GM19468 (cell line): ENCODE measurements around the gene POLR3K.

Experiments used
- ATAC-seq: cut with Tn5 transposase; IDR thresholded peaks from one replicate; pipeline ENCODE4 v1.9.1; 2021; ENCODE audit warnings: mild to moderate bottlenecking, moderate library complexity, moderate number of reproducible peaks; ENCODE audit not compliant: unreplicated experiment; ENCODE audit errors: extremely low read depth

POLR3K gene

DNA sequence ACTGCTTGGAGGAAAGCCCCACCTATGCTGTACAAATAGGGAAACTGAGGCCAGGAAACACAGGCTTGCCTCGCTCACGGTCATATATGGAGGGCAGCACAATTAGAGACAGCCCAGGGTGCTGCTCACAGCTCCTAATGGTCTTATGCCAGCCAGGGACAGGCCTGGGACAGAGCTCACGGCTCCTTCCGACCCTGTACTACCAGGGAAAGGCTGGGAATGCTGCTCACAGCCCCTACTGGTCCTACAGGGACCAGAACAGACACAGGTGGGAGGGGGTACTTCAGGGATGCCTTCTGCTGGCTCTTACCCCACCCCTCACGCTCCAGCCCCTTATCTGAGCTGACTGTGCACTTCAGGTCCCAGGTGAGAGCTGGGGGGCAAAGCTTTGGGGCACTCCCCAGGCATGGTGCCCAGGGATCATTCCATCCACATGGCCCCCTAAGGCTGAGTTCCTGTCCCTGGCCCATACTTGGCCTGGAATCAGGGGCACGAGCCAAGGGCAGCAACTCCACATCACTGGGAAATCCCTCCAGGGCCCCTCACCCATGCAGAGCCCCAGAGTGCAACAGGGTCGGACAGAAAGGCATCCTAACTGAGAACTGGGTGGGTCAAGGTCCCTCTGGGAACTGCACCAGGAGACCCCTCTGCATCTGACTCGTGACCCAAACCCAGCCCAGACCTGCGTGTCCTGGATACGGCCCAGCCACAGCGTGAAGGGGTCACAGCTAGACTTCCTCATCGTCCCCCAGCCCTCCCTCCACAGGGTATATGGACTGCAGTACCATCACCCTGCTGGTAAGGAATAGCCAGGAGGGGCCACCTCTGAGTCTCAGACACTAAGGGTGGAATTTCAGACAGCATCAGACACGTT is 13.1 kb upstream of the POLR3K start:
- ATAC-seq, result no peak

DNA sequence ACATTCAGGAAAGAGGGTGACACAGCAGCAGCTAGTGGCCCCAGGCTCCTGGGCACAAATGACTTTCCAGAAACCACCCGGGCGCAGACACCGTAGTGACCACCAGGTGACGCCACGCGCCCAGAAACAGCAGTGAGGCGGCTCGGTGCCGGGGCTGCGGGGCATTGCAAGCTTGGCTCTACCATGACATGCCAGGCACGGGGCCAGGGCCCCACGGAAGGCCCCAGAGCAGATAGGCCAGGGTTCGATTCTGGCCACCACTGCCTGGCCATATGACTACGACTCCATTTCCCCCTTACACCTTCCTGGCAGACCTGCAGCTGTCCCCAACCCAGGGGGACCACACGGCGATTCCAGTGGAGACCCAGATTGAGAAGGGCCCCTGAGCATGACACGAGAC is 12.3 kb upstream of the POLR3K start:
- ATAC-seq, result no peak

DNA sequence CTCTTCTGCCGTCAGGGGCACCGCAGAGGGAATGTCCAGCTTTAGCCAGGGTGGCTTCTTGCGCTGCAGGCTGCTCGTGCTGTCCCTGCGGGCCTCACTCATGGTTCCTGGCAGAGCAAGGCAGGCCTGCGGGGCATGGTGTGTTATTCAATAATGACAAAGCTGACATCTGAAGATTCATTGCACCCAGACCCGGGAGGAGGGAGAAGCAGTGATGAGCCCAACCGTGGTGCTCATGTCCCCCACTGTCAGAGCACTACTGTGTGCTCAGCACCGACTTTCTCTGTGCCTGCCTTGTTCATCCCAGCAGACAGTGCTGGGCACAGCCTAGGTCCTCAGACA is 11.5 kb upstream of the POLR3K start:
- no peak for ATAC-seq

DNA sequence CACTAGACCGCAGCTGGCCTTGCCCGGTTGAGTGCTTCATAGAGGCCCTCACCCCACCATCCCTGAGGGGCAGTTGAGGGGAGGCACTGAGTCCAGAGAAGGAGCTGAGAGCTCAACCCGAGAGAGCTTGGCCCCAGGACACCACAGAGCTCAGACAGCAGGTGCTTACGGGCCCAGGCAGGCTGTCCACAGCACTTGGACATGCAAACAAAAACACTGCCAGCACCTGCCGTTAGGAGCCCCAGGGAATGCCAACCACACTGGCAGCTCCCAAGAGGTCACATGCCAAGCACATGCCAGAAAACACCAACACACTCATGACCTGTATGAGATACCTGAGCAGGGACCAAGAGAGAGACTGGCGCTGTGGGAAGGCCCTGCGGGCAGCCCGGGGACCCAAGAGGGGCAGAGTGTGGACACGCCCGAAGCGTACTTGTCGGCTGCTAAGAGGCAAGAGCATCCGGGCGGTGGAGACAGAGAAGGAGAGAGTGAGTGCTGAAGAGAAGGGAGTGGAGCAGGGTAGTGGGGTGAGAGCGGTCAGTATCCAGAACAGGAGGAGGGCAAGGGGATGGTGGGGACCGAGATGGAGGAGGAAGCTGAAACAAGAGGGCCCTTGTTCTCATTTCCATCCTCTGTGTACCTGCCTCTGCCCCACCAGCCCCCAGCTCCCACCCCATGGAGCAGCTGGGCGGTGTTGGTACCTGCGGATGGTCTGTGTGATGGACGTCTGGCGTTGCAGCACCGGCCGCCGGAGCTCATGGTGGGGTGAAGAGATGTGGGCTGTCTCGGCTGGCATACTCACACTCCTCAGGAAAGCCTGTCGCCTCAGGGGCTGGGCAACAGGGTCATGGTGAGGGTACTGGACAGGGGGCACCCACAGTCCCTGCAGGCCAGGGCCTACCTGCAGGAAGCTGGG is 10.8 kb upstream of the POLR3K start:
- ATAC-seq, result no peak

- ATAC-seq, result no peak
Measured at GRCh38 chr16:63466-63865, 10.1 kb upstream of the POLR3K start.

DNA sequence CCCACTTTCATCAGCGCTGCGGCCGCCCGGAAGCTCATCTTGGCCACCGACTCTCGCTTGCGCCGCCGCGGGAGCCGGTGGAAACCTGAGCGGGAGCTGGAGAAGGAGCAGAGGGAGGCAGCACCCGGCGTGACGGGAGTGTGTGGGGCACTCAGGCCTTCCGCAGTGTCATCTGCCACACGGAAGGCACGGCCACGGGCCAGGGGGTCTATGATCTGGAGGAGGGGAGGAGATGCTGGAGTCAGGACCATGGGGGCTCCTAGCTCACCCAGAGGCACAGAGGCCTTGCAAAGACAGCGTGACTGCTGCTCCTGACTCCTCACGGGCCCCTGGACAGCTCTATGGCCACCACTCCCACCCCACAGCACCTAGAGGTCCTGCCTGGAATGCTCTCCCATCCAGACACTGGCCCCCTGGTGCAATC is 9.6 kb upstream of the POLR3K start:
- ATAC-seq, result no peak

- ATAC-seq, result no peak
Measured at GRCh38 chr16:62283-62967, 9.0 kb upstream of the POLR3K start.

DNA sequence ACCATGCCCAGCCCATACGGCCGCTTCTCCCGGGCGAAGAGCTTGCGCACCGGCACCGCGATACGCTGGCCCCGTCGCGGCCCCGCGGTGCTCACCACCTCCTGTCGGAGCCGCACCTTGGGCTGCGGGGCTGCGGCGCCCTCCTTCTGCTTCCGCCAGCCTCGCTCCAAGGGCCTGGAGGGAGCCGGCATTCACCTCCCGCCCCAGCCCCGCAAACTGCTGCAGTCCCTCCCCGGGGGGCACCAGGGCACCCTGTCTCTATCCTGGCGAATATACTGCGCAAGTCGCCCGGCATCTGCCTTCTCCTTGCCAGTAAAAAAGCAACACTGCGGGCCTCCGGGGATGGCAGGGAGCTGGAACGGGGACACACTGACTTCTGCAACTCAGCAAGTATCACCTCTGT is 8.5 kb upstream of the POLR3K start:
- no peak for ATAC-seq

GRCh38 chr16:60929-61878 is 7.8 kb upstream of the POLR3K start:
- no peak for ATAC-seq

GRCh38 chr16:60166-60565 is 6.8 kb upstream of the POLR3K start:
- ATAC-seq, result no peak

DNA sequence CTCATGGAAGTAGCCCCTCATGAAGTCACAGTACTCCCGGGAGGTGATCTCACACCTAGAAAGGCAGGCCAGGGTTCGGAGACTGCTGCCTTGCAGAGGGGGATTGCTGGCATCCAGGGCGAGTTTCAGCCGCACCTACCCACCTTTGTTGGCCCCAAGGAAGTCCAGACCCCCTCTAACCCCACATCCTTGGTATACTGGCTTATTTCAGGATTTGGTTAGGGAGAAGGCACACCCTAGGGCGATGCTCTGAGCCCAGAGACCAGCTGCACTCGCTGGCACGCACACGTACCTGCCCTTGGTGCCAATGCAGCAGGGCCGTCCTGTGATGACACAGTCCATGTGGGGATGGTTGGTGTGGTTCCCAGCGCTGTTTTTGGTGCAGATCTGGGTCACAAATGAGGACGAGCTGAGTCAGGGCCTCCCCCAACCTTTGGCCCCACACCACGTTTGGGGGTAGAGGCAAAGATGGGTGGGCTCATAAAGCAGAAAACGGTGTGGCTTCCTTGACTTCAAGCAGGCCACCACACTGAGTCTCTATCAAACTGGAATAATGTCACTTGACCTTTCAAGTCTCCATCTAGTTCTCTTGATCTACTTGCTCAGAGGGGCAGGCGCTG is 6.1 kb upstream of the POLR3K start:
- ATAC-seq, result no peak

DNA sequence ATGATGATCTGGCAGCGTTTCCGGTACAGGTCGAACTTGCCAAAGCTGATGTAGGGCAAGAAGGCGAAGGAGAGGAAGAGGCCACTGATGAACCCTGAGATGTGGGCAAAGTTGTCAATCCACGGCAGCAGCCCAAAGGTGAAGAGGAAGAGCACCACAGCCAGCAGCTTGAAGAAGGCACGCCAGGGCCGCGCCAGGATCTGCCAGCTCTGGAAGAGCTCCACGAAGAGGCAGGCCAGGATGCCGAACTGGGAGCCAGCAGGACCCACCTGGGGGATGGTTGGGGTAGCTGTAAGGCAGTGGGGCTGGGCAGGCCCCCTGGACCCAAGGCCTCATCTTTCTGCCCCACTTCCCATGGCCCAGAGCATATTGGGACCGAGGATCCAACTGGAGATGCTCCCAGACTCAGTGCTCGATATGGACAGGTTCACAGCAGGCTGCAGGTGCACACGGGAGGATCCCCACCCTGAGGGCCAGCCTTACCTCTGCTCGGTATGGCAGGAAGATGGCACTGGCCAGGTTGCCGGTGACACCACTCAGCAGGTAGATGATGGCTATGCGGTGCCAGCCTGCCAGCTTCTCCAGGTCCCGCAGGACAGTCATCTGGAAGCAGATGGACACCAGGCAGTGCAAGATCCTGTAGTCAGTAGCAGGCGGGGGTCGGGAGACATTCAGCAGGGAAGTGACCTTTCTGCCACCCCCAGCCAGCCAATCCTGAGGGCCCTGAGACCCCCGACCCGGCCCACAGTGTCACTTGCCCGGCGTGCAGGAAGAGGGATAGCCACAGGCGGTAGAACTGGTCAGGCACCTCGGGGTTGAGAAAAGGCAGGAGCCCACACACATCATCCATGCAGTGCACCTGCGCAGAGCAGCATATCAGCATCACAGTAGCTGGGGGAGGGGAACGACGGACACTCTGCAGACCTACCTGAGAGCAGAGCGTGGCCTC is 5.4 kb upstream of the POLR3K start:
- ATAC-seq, result no peak

DNA sequence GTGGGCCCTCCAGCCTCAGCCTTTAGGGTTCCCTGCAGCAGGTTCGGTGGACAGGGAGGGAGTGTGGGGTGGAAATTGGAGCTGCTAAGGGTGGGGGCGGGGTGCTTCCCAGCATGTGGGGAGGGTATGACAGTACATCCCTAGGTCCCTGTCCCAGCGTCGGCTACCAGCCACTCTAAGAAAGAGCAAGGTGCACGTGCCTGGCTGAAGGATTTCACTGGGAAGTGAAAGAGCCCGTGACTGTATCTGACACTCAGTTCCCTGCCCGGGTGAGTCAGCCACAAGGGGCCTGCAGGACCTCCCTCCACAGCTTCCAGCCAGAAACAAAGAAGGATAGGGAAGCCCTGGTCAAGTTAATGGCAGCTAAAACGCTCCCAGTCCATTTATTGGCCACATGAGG is 4.3 kb upstream of the POLR3K start:
- ATAC-seq, result no peak

GRCh38 chr16:56231-56927 is 3.0 kb upstream of the POLR3K start:
- ATAC-seq, result no peak

DNA sequence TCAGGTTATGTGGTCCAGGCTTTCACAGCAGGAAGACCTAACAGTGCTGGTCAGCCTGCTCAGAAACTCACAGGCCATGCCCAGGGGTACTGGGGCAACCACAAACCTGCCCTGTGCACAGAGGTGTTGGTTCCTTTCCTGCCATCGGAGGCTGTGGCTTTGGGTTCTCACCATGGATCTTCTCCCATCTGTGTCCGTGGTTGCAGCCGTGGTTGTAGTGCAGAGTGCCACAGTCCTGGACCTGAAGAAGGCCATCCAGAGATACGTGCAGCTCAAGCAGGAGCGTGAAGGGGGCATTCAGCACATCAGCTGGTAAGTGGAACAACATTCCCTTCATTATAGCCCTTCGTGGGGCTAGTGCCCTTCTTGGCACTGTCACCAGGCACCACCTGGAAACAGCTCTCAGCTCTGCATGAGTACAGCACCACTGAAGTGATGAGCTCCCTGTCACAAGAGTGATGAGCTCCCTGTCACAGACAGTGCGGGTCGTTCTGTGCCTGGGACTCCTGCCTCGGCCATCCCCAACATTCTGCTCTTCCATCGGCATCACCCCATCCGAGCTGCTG is 2.2 kb upstream of the POLR3K start:
- no peak for ATAC-seq

DNA sequence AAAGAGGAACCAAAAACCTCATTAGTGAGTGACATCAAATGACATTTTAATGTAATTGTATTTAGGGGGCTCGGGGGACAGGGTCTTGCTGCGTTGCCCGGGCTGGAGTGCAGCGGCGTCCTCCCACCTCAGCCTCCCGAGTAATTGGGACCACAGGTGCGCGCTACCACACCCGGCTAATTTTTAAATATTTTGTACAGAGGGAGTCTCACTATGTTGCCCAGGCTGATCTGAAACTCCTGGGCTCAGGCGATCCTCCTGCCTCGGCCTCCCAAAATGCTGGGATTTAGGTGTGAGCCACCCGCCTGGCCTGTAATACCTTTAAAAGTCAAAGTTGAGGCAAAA is 801 bp upstream of the POLR3K start:
- ATAC-seq, result no peak
